ENCODE results near the gene RTP5.

RTP5 gene

DNA sequence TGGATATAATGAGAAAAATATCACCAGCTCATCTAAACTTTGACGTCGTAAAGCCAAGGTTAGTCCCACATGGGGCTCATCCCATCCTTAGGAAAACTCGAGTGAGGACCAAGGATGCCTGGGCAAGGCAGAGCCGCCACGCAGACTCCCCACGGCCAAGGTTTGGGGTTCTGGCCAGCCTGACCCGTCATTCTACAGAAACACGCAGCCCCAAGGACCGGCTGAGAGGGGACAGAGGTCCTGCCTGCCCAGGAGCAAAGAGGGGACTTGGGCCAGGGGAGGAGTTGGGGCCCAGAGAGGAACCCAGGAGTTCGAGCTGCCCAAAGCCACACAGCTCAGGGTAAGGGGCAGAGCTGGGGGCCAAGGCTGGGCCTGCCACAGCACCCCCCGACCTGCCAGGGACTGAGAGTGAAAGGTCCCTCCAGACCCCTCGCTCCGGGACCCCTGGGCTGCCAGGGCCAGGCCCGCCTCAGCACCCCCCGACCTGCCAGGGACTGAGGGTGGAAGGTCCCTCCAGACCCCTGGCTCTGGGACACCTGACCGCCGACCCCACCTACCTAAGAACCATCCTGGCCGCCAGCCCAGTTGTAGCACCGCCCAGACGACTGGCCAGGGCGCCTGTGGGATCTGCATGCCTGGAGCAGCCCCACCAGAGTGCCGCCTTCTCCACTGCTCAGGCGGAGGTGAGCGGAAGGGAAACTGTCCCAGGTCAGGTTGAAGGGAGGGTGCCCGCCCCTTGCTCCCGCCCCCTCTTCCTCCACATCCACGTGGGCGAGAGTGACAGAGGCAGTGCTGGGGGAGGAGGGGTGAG lies 11.1 kb upstream of the RTP5 start, which contains the start of gene PDCD1:
Gene PDCD1 (minus strand): TSS at position 689 of the 811 bp plus-strand sequence. CDS start 56 bp downstream, at position 633.
- DNase-seq: no peak

DNA sequence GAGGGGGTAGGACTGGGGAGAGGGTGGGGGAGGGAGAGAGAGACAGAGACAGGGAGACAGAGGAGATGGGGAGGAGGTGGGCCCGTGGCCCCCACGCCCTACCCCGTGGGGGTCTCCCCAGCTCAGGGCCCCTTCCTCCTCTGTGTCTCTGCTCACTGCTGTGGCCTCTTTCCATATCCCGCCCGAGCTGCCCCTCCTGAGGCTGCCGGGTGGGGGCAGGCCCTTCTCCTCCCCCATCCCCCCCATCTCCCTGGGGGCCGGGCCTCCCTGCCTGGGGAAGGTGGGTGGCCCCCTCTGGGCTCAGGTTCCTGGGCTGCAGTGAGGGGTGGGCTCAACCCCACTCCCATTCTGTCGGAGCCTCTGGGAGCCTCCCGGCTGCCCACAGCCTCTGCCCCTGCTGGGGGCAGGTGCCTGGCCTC lies 10.5 kb upstream of the RTP5 start:
- DNase-seq: no peak

DNA sequence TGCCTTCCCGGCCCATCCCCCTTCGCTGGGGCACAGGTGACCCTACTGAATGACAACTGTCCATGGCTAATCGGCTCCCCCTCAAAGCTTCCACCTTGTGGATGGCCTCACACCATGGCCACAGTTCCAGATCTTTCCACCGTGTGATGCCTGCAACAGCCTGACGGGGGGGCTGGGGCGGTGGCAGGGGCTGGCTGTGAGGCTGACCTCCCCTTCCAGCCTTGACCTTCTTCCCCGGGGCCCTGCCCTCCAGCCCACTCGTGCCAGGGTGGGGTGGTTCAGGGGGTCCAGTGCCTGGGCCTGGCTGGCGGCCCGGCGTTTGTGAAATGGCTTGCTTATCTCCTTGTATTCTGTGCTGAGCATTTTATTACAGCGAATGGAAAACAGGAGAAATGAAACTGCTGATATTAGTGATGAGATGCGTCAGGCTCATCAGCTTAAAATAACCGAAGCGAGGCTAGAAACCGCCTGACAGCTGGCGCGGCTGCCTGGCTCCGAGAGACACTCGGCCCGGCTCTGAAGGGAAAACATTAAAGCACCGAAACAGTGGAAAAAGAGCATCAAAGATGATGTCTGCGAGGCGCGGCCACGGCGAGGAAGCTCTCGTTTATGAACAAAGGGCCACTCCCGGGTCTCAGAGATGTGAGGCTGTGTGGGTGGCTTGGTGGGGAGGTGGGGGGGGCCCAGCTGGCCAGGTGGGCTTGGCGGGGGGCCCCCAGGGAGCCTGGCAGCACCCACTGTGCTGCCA lies 9.9 kb upstream of the RTP5 start:
- DNase-seq: no peak

- no peak for DNase-seq
Observed at GRCh38 chr2:241860184-241861078, 9.1 kb upstream of the RTP5 start.

DNA sequence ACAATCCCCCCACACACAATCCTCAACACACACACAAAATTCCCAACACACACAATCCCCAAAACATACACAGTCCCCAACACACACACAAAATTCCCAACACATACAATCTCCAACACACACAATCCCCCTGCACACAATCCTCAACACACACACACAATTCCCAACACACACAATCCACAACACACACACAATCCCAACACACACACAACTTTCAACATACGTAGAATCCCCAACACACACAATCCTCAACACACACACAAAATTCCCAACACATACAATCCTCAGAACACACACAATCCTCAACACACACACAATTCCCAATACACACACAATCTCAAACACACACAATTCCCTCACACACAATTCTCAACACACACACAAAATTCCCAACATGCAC lies 8.3 kb upstream of the RTP5 start:
- DNase-seq: no peak

DNA sequence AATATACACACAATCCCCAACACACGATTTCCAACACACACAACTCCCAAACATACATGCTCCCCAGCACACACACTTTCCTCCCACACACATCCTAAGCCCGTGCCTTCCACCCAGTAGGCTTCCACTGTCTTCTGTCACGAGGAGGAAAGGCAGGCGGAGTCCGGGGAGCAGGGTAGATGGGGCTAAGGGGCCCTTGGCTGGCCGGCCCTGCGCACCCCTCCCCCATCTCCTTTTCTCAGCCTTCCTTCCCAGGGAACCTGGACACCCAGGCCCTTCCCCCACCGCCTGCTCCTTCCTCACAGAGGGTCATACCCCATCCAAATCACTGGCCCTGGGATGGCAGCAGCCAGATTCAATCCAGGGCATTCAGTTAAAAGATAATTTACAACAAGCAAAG lies 7.4 kb upstream of the RTP5 start:
- DNase-seq: no peak

DNA sequence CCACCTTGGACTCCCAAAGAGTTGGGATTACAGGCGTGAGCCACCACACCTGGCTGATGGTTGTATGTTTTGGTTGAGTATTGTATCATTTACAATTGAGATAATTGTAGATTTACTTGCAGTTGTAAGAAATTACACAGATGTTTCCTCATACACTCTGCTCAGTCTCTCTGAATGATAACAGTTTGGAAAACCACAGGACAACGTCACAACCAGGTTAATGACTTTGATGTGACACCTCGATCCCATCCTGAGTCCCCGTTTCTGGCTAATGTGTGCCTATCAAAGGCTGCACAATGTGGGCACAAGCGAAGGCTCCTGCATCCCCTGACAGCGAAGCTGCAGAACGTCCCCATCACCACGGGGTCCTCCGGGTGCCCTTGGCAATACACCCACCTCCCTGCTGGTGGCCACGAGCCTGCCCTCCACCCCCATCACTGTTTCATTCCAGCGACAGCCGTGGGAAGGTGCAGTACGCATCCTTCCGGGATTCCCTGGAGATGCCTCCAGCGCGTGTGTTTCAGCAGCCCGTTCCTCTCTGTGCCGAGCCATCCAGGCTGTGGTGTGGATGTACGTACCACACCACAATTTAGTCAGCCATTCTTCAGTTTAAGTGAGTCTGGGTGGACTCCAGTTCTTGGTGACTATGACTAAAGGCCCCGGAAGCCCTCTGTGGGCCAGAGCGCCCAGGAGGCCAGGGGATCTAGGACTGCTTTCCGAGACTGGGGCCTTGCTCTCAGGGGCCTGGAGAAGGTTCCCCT lies 6.6 kb upstream of the RTP5 start:
- DNase-seq: no peak

DNA sequence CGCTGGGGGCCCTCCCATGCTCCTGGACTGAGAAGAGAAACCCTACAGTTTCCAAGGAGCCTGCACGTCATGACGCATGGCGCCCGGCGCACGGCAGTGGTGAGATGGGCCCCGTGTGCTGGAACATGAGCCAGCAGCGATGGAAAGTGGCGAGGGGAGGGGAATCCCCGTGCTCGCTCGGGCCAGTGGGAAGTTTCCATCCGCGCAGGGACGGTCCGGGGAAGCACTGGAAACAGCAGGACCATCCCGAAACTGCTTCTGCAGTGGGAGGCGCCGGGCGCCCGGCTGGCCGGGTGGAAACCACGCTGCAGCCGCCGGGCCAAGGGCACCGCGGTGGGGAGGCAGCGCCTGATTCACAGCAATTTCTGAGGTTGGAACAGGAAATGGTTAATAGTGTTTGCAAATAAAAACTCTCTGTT lies 6.0 kb upstream of the RTP5 start:
- no peak for DNase-seq

DNA sequence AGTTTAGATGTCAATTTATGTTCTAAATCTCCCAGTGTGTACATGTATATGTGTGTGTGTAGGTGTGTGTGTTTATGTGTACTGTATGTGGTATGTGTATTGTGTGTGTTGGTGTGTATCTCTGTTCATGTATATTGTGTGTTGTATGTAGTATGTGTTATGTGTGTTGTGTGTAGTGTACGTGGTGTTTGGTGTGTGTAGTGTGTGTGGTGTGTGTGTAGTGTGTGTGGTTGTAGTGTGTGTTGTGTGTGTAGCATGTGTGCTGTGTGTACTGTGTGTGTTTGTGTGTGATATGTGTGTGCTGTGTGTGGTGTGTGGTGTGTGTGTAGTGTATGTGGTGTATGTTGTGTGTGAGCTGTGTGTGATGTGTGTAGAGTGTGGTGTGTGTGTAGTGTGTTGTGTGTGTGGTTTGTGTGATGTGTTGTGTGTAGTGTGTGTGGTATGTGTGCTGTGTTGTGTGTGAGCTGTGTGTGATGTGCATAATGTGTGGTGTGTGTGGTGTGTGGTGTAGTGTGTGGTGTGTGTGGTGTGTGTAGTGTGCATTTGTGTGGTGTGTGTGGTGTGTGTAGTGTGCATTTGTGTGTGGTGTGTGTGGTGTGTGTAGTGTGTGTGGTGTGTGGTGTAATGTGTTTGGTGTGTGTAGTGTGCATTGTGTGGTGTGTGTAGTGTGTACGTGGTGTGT lies 5.2 kb upstream of the RTP5 start:
- no peak for DNase-seq

DNA sequence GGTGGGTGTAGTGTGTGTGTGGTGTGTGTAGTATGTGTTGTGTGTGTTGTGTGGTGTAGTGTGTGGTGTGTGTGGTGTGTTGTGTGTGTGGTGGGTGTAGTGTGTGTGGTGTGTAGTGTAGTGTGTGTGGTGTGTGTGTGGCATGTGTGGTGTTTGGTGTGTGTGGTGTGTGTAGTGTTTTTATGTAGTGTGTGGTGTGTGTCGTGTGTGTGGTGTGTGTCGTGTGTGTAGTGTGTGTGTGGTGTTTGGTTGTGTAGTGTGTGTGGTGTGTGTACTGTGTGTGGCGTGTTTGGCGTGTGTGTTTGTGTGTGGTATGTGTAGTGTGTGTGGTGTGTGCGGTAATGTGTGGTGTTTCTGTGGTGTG lies 4.7 kb upstream of the RTP5 start:
- no peak for DNase-seq

DNA sequence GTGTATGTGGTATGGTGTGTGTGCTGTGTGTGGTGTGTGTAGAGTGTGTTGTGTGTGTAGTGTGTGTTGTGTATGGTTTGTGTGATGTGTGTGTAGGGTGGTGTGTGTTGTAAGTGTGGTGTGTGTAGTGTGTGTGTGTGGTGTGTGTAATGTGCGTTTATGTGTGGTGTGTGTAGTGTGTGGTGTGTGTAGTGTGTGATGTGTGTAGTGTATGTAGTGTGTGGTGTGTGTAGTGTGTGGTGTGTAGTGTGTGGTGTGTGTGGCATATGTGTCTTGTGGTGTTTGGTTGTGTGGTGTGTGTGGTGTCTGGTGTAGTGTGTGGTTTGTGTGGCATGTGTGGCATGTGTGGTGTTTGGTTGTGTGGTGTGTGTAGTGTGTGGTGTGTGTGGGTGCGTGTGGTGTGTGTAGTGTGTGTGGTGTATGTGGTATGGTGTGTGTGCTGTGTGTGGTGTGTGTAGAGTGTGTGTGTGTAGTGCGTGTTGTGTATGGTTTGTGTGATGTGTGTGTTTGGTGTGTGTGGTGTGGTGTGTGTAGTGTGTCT lies 4.0 kb upstream of the RTP5 start:
- DNase-seq: no peak

- DNase-seq: no peak
Observed at GRCh38 chr2:241865957-241866789, 3.4 kb upstream of the RTP5 start.

DNA sequence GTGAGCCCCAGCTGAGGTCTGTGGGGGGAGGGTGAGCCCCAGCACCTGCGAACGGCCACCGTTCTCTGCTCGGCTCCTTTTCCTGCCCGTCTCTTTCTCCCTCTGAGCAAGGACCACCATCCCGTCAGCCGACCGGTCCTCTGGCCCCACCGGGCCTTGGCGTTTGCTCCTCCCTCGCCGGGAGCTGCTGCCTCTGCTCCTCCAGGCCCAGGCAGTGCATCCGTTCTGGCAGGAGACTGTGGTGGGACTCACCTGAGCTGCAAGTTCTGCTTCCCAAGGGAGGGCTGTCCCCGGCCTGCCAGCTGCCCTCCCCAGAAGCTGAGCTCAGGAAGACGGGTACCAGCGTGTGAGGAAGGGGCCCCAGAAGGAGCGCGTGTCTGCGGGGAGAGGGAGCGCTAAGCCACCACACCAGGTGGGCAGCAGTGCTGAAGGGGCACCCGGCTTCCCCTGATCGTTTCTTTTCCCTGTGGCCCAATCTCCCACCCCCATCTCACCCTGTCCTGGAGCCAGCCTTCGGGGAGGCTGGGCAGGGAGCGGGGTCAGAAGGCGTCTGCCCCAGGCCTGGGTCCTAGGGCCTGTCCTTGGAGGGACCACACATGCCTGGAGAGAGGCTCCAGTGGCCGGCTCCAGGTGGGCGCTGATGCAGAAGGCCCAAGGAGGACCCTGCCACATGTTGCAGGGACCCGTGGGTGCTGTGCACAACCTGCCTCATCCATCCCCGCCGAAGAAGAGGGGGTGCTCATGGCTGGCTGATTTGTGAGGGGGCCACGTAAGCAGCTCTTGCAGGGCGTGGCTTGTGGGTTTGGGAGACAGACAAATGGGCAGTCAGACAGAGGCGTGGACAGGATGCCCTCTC lies 2.5 kb upstream of the RTP5 start:
- no peak for DNase-seq

GRCh38 chr2:241867776-241868420 lies 1.6 kb upstream of the RTP5 start:
- no peak for DNase-seq

DNA sequence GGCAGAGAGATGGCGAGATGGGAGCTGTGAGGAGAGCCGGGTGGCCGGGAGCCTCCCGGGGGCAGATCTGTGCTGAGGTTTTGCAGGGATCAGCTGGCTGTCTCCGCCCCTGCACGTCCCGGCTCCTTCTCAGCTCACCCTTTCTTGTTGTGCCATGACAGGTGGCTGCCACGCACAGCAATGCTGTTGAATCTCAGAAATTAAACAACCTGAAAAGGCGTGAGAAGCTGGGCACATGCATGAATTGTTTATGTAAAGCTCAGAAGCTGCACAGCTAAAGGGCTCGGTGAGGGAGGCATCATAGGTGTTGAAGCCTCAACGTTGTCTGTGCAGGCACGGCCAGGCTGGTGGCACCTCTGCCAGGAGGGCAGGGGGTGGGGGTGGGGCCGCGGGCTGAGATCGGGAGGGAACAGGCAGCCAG lies 858 bp upstream of the RTP5 start:
- no peak for DNase-seq

- DNase-seq: no peak
Observed at GRCh38 chr2:241870081-241870541, 582 bp downstream of the RTP5 start.

- DNase-seq: no peak
Observed at GRCh38 chr2:241870611-241871537, 1.3 kb downstream of the RTP5 start.
